H9 (cell line): ENCODE data around the gene C1orf105. TPM values are rescaled to one million over a fixed set of nuclear protein-coding genes. Genes with fewer than 3 reads are reported as not detected.

Experiments
- DNase-seq: peaks from one replicate; pipeline ENCODE4 v3.0.0-alpha.2; 2017
- H2AFZ ChIP-seq: one replicate; pipeline ENCODE4 v1.6.1; 2013; ENCODE audit warnings: mild to moderate bottlenecking, low read length, control low read depth, moderate library complexity
- H2AK5ac ChIP-seq: 2 replicates; pipeline ENCODE4 v1.6.1; 2013; ENCODE audit warnings: low read length, control low read depth, mixed read lengths; ENCODE audit not compliant: insufficient read length
- H2BK120ac ChIP-seq: one replicate; pipeline ENCODE4 v1.6.1; 2013; ENCODE audit warnings: low read depth, mild to moderate bottlenecking, low read length, control low read depth, inconsistent platforms; ENCODE audit not compliant: poor library complexity, severe bottlenecking
- H2BK12ac ChIP-seq: 2 replicates; pipeline ENCODE4 v1.6.1; 2013; ENCODE audit warnings: low read length, control low read depth, mixed read lengths, low read depth; ENCODE audit not compliant: insufficient read length
- H2BK15ac ChIP-seq: 2 replicates; pipeline ENCODE4 v1.6.1; 2013; ENCODE audit warnings: low read depth, low read length, control low read depth
- H2BK20ac ChIP-seq: one replicate; pipeline ENCODE4 v1.6.1; 2013; ENCODE audit warnings: low read depth, mild to moderate bottlenecking, low read length, control low read depth, inconsistent platforms; ENCODE audit not compliant: poor library complexity, severe bottlenecking
- H2BK5ac ChIP-seq: 2 replicates; pipeline ENCODE4 v1.6.1; 2013; ENCODE audit warnings: low read length, control low read depth, mixed read lengths; ENCODE audit not compliant: insufficient read length
- H3K14ac ChIP-seq: 2 replicates; pipeline ENCODE4 v1.6.1; 2013; ENCODE audit warnings: low read length, control low read depth; ENCODE audit not compliant: insufficient read depth
- H3K18ac ChIP-seq: 2 replicates; pipeline ENCODE4 v1.6.1; 2013; ENCODE audit warnings: low read depth, mild to moderate bottlenecking, mixed read lengths, low read length, control low read depth; ENCODE audit not compliant: insufficient read length
- H3K23ac ChIP-seq: 2 replicates; pipeline ENCODE4 v1.6.1; 2013; ENCODE audit warnings: low read length, control low read depth, mixed read lengths, low read depth; ENCODE audit not compliant: insufficient read length
- H3K23me2 ChIP-seq: 2 replicates; pipeline ENCODE4 v1.6.1; 2013; ENCODE audit warnings: low read depth, mild to moderate bottlenecking, mixed read lengths, low read length, control low read depth; ENCODE audit not compliant: insufficient read length, poor library complexity, severe bottlenecking
- H3K27ac ChIP-seq: 2 replicates; pipeline ENCODE4 v1.5.1; 2013; ENCODE audit warnings: low read length, control low read depth, mixed read lengths, low read depth; ENCODE audit not compliant: insufficient read length
- H3K27me3 ChIP-seq: 2 replicates; pipeline ENCODE4 v1.6.1; 2013; ENCODE audit warnings: low read length, control low read depth, inconsistent platforms; ENCODE audit not compliant: insufficient read depth
- H3K4ac ChIP-seq: 2 replicates; pipeline ENCODE4 v1.6.1; 2013; ENCODE audit warnings: low read depth, mild to moderate bottlenecking, control low read depth, inconsistent platforms, low read length, moderate library complexity
- H3K4me1 ChIP-seq: 2 replicates; pipeline ENCODE4 v1.6.1; 2013; ENCODE audit warnings: low read length, control low read depth, inconsistent platforms; ENCODE audit not compliant: insufficient read depth
- H3K4me2 ChIP-seq: 2 replicates; pipeline ENCODE4 v1.6.1; 2013; ENCODE audit warnings: low read length, control low read depth, mixed read lengths; ENCODE audit not compliant: insufficient read length, insufficient read depth
- H3K56ac ChIP-seq: 2 replicates; pipeline ENCODE4 v1.6.1; 2013; ENCODE audit warnings: low read depth, mild to moderate bottlenecking, mixed read lengths, low read length, control low read depth; ENCODE audit not compliant: insufficient read length
- H3K79me1 ChIP-seq: 2 replicates; pipeline ENCODE4 v1.6.1; 2013; ENCODE audit warnings: low read depth, mild to moderate bottlenecking, moderate library complexity, low read length, control low read depth, inconsistent platforms; ENCODE audit not compliant: insufficient read depth, poor library complexity, severe bottlenecking
- H3K79me2 ChIP-seq: 2 replicates; pipeline ENCODE4 v1.6.1; 2013; ENCODE audit warnings: low read length, control low read depth, inconsistent platforms; ENCODE audit not compliant: insufficient read depth
- H3K9ac ChIP-seq: 2 replicates; pipeline ENCODE4 v1.6.1; 2013; ENCODE audit warnings: low read length, control low read depth, mixed read lengths; ENCODE audit not compliant: insufficient read length; ENCODE audit errors: extremely low read depth
- H3K9me3 ChIP-seq: one replicate; pipeline ENCODE4 v1.6.1; 2013; ENCODE audit warnings: low read depth, low read length, inconsistent platforms; ENCODE audit not compliant: control insufficient read depth
- H3T11ph ChIP-seq: one replicate; pipeline ENCODE4 v1.6.1; 2013; ENCODE audit warnings: mild to moderate bottlenecking, low read length, control low read depth, inconsistent platforms
- H4K20me1 ChIP-seq: one replicate; pipeline ENCODE4 v1.6.1; 2013; ENCODE audit not compliant: control insufficient read depth, insufficient read length, insufficient read depth
- H4K5ac ChIP-seq: 2 replicates; pipeline ENCODE4 v1.6.1; 2013; ENCODE audit warnings: low read depth, mild to moderate bottlenecking, mixed read lengths, low read length, control low read depth; ENCODE audit not compliant: insufficient read length
- H4K8ac ChIP-seq: replicated peaks from 2 replicates; pipeline ENCODE4 v1.6.1; 2013; ENCODE audit warnings: low read length, control low read depth, mixed read lengths, low read depth; ENCODE audit not compliant: insufficient read length
- H4K91ac ChIP-seq: 2 replicates; pipeline ENCODE4 v1.6.1; 2013; ENCODE audit warnings: low read depth, mild to moderate bottlenecking, moderate library complexity, mixed read lengths, low read length, control low read depth; ENCODE audit not compliant: insufficient read length
- H3K27ac Mint-ChIP-seq, 3 experiments: 2 replicates in 2 of 3; 3 replicates in 1 of 3; pipeline ENCODE4 v1.8.0; 2020 to 2021; ENCODE audit warnings: mixed read lengths in 3 of 3, mild to moderate bottlenecking in 1 of 3, moderate library complexity in 1 of 3
- H3K27me3 Mint-ChIP-seq: 2 replicates; pipeline ENCODE4 v1.8.0; 2021; ENCODE audit warnings: low read depth, mild to moderate bottlenecking, moderate library complexity, mixed read lengths
- H3K36me3 Mint-ChIP-seq, 3 experiments: 2 replicates in 2 of 3; 3 replicates in 1 of 3; pipeline ENCODE4 v1.8.0; 2020 to 2021; ENCODE audit warnings: low read depth in 3 of 3, mixed read lengths in 3 of 3; ENCODE audit not compliant: insufficient read depth in 1 of 3
- H3K4me1 Mint-ChIP-seq, 2 experiments: 2 replicates each; pipeline ENCODE4 v1.8.0; 2020; ENCODE audit warnings: mixed read lengths in 2 of 2
- H3K4me3 Mint-ChIP-seq, 2 experiments: 2 replicates in 1 of 2; 3 replicates in 1 of 2; pipeline ENCODE4 v1.8.0; 2020 to 2021; ENCODE audit warnings: mild to moderate bottlenecking in 2 of 2, mixed read lengths in 2 of 2, moderate library complexity in 1 of 2
- H3K9me3 Mint-ChIP-seq, 2 experiments: 2 replicates in 1 of 2; 3 replicates in 1 of 2; pipeline ENCODE4 v1.8.0; 2020; ENCODE audit warnings: mild to moderate bottlenecking in 2 of 2, mixed read lengths in 2 of 2, moderate library complexity in 1 of 2
- total RNA-seq: library from RNA; stranded (reverse); gene quantifications from 2 replicates; pipeline ENCODE4 v1.2.1, GENCODE V29; 2021
- TF ChIP-seq, protein P1 (sequence below): fragments of 200-600 bp; sonication (generic); conservative IDR thresholded peaks from 3 replicates; pipeline ENCODE4 v1.8.0; 2021; ENCODE audit warnings: antibody characterized with exemption, mild to moderate bottlenecking

The C1orf105 gene
- total RNA-seq, 1 experiment from 2014 or later: not detected

DNA sequence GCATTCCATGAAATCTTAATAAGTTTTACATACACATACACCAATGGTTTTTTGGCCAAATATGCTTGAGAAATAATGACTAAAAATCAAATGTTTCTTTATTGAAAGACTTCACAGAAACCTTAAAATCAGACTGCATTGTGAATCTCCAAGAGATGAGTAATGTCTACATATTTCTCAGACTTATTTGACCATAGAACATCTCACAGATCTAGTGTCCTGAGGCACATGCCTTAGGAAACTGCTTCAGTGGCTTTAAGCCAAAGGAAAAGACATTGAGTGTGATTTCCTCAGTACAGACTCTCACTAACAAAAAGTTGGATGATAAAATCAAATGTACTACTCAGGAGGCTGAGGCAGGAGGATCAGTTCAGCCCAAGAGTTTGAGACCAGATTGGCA, 6.2 kb upstream of the C1orf105 start:
- Mint-ChIP-seq H3K9me3 (no peaks in the 10 kb centered on the region), H3K4me3 (no peak overlapping the region), H3K4me1 (peaks cover 11 to 14% of the 10 kb centered on the region in 2 experiments), H3K27me3 (no peaks in the 10 kb centered on the region), H3K36me3 (no peaks in the 10 kb centered on the region), H3K27ac (no peak overlapping the region)
- Histone ChIP-seq H2BK120ac (no peak overlapping the region), H2BK20ac (no peak overlapping the region), H3K23ac (no peak overlapping the region), H3K18ac (no peak overlapping the region), H4K5ac (no peak overlapping the region), H3K4me2 (no peak overlapping the region), H3K4me1 (no peaks in the 10 kb centered on the region), H3K79me2 (no peaks in the 10 kb centered on the region), H3K9me3 (no peaks in the 10 kb centered on the region), H4K91ac (no peak overlapping the region), H4K8ac (no peak overlapping the region), H3K9ac (no peak overlapping the region), H3K27me3 (no peaks in the 10 kb centered on the region), H3K14ac (no peak overlapping the region), H3K27ac (no peak overlapping the region), H2BK15ac (no peak overlapping the region), H2AK5ac (no peak overlapping the region), H2BK12ac (no peak overlapping the region), H2AFZ (no peak overlapping the region), H3K56ac (no peak overlapping the region), H3K79me1 (no peaks in the 10 kb centered on the region), H4K20me1 (no peaks in the 10 kb centered on the region), H3K4ac (no peak overlapping the region), H3K23me2 (no peaks in the 10 kb centered on the region), H2BK5ac (no peak overlapping the region), H3T11ph (no peak overlapping the region)
- TF ChIP-seq, protein P1, sequence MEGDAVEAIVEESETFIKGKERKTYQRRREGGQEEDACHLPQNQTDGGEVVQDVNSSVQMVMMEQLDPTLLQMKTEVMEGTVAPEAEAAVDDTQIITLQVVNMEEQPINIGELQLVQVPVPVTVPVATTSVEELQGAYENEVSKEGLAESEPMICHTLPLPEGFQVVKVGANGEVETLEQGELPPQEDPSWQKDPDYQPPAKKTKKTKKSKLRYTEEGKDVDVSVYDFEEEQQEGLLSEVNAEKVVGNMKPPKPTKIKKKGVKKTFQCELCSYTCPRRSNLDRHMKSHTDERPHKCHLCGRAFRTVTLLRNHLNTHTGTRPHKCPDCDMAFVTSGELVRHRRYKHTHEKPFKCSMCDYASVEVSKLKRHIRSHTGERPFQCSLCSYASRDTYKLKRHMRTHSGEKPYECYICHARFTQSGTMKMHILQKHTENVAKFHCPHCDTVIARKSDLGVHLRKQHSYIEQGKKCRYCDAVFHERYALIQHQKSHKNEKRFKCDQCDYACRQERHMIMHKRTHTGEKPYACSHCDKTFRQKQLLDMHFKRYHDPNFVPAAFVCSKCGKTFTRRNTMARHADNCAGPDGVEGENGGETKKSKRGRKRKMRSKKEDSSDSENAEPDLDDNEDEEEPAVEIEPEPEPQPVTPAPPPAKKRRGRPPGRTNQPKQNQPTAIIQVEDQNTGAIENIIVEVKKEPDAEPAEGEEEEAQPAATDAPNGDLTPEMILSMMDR: no peak
- no peak for DNase-seq
